GM19351 (cell line): Measurements from ENCODE around the gene OGDHL.

Experiments
- ATAC-seq: cut with Tn5 transposase; IDR thresholded peaks from one replicate; pipeline ENCODE4 v1.9.1; 2021; ENCODE audit warnings: mild to moderate bottlenecking, moderate library complexity; ENCODE audit not compliant: unreplicated experiment

Gene OGDHL

DNA sequence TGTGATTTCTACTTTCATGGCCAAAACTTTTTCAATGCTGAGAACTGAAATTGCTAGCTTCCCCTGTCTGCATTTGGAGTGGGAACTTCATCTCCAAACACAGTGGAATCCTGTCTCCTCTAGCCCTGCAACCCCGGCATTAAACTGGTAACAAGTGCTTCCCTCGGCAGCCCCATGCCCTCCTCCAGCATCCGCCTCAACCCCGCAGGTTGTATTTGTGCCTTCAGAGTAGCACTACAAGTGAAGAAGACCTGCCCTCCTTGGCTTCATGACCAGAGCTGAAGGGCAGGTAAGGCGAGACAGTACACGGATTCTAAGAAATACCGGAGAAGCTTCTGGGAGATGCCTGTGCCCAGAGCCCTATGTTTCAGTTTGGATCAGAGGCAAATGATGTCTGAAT is 65.8 kb downstream of the OGDHL start:
- no peak for ATAC-seq

DNA sequence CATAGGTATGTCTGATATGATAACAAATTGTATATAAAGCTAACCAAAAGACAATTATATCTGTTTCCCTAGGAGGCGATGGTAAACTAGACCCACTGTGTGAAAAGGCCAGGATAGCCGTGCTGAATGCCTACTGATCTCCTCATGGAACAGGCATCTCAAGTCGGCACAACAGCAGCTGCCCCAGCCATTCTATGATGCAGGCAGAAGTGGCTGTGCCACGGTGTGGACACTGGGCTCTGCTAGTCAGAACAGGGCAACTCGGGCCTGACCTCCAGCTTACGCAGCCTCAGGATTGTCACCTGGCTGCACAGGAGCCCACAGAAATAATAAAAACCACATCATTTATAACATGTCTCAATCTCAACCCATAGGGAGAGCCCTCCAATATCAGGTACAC is 67.7 kb downstream of the OGDHL start:
- ATAC-seq: no peak

DNA sequence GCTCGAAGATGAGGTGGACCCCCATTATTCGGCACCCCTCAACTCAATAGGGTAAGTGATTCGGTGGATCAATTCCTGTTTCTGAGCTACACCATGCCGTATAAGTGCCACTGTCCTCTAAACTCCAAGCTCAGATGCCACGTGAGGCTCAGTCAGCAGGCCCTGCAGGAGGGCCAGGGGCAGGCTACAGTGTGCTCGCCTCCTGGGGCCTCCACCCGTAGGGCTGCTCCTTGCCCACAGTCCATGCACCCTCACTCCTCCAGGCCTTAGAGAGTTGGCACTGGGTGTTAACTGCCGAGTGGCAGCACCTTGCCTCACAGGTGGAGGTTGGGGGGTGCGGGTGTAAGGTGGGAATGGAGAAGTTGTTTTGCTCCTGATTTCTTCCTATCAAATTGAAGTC is 70.5 kb downstream of the OGDHL start:
- ATAC-seq: no peak

DNA sequence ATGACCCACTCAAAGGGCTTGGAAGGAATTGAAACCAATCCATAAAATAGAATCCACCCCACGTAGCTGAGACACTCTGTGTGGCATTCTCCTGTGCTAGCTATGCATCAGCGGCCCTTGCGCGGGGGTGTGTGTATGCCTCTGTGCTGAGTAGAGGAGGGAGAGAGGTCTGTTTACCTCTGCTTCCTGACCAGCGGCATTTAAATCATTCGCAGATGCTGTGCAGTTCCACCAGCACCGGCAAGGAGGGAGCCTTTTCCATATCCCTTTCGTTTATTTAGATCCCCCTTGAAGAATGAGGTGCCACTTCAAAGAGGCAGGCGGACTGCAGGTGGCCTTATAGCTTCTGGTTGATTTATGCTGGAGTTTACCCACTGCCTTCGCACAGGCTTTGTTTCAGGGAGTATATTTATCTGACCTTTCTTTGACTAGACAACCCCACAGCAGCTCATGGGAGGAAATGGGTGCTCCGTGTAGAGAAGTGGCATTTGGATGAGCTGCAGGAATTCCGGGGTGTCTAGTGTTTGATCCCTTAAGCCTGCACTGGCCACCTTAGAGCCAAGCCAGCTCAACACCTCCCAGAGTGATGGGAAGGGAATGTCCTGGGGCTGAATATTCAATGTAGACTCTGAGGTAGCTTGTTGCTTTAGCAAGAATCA is 71.3 kb downstream of the OGDHL start:
- no peak for ATAC-seq

DNA sequence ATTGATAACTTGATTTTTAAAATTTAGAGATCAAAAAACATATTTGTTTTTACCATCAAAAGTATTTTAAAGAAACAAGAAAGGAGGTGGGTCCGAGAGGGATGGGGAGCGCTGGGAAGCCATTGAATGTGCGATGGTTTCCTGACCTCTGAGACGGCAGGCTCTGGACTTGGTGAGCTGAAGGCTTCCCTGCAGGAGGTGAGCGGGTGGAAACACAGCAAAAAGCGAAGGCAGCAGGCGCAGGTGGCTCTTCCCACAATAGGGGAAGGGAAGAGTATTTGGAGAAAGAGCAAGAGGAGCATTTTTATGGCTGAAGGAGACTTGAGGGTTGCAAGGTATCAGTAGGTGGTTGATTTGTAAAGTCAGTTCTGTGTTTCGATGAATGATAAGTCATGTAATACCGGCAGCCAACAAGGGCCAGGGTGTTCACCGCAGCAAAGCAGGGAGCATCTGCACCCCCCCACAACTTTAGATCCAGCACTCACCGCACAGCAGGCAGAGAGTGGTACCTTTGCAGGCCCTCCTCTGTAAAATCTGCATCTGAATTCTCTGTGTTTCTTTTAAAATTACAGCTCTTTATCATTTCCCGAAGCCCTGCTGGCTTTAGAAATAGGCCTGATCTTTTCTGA is 72.1 kb downstream of the OGDHL start:
- ATAC-seq: no peak

DNA sequence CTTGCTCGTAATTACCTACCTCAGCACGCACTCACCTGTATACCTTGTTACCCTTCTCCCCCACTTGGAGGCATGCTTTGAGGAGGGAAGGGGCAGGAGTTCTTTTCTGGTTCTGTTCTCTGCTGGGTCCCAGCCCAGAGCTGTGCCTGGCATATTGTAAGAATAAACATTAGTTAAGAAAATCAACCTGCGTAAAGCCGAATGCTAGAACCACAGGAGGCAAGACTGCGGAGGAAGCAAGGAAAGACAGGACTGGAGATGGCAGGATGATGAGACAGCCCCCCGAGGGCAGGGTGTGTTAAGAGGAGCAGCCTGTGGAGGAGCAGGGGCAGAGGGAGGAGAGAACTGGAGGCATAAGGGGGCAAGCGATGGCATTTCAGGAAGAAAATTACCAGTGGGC is 73.2 kb downstream of the OGDHL start:
- ATAC-seq: no peak

DNA sequence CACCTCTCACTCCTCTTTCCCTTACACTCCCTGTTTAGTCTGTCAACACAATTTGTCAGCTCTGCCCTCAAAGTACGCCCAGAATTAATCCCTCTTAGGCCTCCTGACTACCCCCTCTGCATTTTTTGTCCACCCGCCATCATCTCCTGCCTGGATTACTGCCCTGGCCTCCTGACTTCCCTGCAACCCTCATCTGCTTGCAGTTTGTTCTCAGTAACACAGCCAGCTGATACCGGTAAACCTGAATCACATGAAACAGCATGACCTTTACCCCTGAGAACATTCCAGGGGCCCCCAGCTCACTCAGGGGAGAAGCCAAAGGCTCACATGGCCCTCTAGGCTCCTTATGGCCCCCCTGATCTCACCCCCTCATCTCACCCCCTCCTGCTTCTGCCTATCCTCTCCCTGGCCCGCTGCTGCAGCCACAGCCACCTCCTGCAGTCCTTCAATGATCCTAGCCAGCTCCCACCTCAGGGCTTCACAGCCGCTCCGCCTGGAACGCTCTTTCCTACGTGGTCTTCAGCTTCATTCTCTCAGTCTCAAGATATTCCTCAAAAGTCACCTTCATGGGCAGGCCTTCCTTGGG is 73.8 kb downstream of the OGDHL start:
- no peak for ATAC-seq

DNA sequence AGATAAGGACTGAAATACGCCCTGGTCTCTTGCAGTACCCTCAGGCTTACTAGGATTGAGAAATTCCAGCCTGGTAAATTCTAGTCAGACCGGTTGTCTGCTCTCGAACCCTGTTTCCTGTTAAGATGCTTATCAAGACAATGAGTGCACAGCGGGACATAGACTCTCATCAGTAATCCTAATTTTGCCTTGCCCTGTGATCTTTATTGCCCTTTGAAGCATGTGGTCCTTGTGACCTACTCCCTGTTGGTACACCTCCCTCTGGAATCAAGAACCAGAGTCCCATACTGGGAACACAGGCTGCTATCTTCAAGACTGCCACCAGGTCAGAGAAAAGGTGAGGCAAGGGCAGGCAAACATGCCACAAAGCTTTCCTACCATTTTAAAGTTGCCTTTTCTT is 75.5 kb downstream of the OGDHL start:
- no peak for ATAC-seq
